Suprapubic skin (tissue), 4 donors: ENCODE results near the gene YARS1.
"Not testable (repeated sequence)": the region's sequence is repeated elsewhere in the genome, so short reads cannot be mapped to it uniquely, and the experiment has no call there.

Experiments used
- POLR2A ChIP-seq, 2 donors: fragments of 450-650 bp; IDR thresholded peaks; one replicate each; pipeline ENCODE4 v1.6.1; 2017; ENCODE audit warnings: antibody characterized with exemption in 2 of 2, mild to moderate bottlenecking in 2 of 2, moderate library complexity in 2 of 2
- POLR2AphosphoS5 ChIP-seq, 3 donors: sonication (generic); formaldehyde crosslinking; IDR thresholded peaks; one replicate each; pipeline ENCODE4 v1.6.1; 2017; ENCODE audit warnings: antibody characterized with exemption in 3 of 3

- not testable (repeated sequence) for TF ChIP-seq POLR2AphosphoS5, POLR2A (IDR thresholded peaks at IDR 0.05)
These were observed 21.4 kb downstream of the YARS1 start for GRCh38 chr1:32795763-32796162.
